ENCODE results near the gene KCNT2. TPM values are rescaled to one million over a fixed set of nuclear protein-coding genes. Genes with fewer than 3 reads are reported as not detected.

The KCNT2 gene
- total and polyA plus RNA-seq, 9 of the 15 experiments (the other 6 are each of a cell fraction or from before 2014, with no cell fraction given) = 0.13 to 0.73 (median 0.28) TPM

GRCh38 chr1:196385109-196385508 lies 223.1 kb downstream of the KCNT2 start:
- TF ChIP-seq DPF2 (IDR thresholded peaks at IDR 0.05) (no peak), DNMT1 (IDR thresholded peaks at IDR 0.05) (no peak), NFIC (IDR thresholded peaks at IDR 0.05) (no peak), HNRNPK (IDR thresholded peaks at IDR 0.05; ENCODE audit: low read depth, low read length, poor library complexity, severe bottlenecking) (no peak), RBM22 (IDR thresholded peaks at IDR 0.05; ENCODE audit: low read depth, low read length, poor library complexity, severe bottlenecking) (no peak), ZNF780A (CRISPR knock-in tag; IDR thresholded peaks at IDR 0.05) (no peak), ARHGAP35 (IDR thresholded peaks at IDR 0.05; ENCODE audit: partially characterized antibody) (no peak), ELF4 (CRISPR knock-in tag; IDR thresholded peaks at IDR 0.05) (no peak), SLC30A9 (CRISPR knock-in tag; IDR thresholded peaks at IDR 0.05) (no peak), PHF8 (IDR thresholded peaks at IDR 0.05; ENCODE audit: borderline replicate concordance, low read length) (no peak)
- TF ChIP-seq, protein P1, sequence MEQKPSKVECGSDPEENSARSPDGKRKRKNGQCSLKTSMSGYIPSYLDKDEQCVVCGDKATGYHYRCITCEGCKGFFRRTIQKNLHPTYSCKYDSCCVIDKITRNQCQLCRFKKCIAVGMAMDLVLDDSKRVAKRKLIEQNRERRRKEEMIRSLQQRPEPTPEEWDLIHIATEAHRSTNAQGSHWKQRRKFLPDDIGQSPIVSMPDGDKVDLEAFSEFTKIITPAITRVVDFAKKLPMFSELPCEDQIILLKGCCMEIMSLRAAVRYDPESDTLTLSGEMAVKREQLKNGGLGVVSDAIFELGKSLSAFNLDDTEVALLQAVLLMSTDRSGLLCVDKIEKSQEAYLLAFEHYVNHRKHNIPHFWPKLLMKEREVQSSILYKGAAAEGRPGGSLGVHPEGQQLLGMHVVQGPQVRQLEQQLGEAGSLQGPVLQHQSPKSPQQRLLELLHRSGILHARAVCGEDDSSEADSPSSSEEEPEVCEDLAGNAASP (IDR thresholded peaks at IDR 0.05) = no peak
- Histone ChIP-seq H3K4me3 (no peak overlapping the region), H4K20me1 (replicated peaks; ENCODE audit: control insufficient read depth, insufficient read depth, low read length) (no peaks in the 10 kb centered on the region), H3K79me2 (ENCODE audit: control insufficient read depth, insufficient read depth, low read length) (no peaks in the 10 kb centered on the region), H3K9me1 (ENCODE audit: control insufficient read depth, insufficient read depth, low read length) (no peaks in the 10 kb centered on the region), H3K4me1 (replicated peaks in 1 of 2; ENCODE audit: control insufficient read depth in 2 of 2, insufficient read depth in 2 of 2, low read length in 2 of 2) (no peaks in the 10 kb centered on the region), H3K9ac (ENCODE audit: insufficient read depth in 1 of 2, low read depth in 2 of 2, low read length in 2 of 2) (no peak overlapping the region), H3K27me3 (ENCODE audit: control insufficient read depth in 2 of 2, insufficient read depth in 2 of 2, low read length in 2 of 2) (no peaks in the 10 kb centered on the region), H3K9me3 (replicated peaks; ENCODE audit: control insufficient read depth, insufficient read depth, low read depth, low read length) (no peaks in the 10 kb centered on the region), H3K27ac (ENCODE audit: extremely low read depth, low read depth, low read length) (no peak overlapping the region), H2AFZ (ENCODE audit: low read depth, low read length) (no peak overlapping the region), H3K4me2 (ENCODE audit: insufficient read depth, low read length) (no peak overlapping the region), H3K36me3 (ENCODE audit: control insufficient read depth, insufficient read depth, low read length) (no peaks in the 10 kb centered on the region)
- CTCF ChIA-PET (ENCODE audit: low intra/inter-chr PET ratio) = no interaction called here
- no TSS peak for BruUV-seq (replicated peaks)
- FAIRE-seq = no peak
- POLR2A ChIA-PET = no interaction called here
- ATAC-seq = no peak
- no peak for DNase-seq (ENCODE audit: extremely low read depth in 1 of 4, low spot score in 3 of 4)
- intact Hi-C loops (cut with micrococcal nuclease) = no loop called here
- 37% methylated on average over 4 of the region's 4 CpGs for WGBS (ENCODE audit: insufficient coverage, low coverage, missing lambda C conversion rate)
- in situ Hi-C loops (cut with MboI) = no loop called here
